Lung (tissue), 12 donors: ENCODE results near the gene PTPRB. TPM values are rescaled to one million over a fixed set of nuclear protein-coding genes. Genes with fewer than 3 reads are reported as not detected.

Source experiments
- ATAC-seq: fragments of 200-7000 bp; cut with Tn5 transposase; one replicate; pipeline ENCODE4 v1.9.1; 2020; ENCODE audit warnings: moderate number of reproducible peaks; ENCODE audit not compliant: insufficient read depth, low FRiP score
- DNase-seq, 3 donors: peaks; one replicate each; pipeline ENCODE4 v3.0.0-alpha.2; 2013 to 2017
- H3K27ac ChIP-seq, 2 donors: one replicate each; pipeline ENCODE4 v1.5.1; 2013; ENCODE audit warnings: mild to moderate bottlenecking in 2 of 2, moderate library complexity in 2 of 2, control low read depth in 1 of 2, inconsistent platforms in 1 of 2, low read depth in 1 of 2, low read length in 1 of 2
- H3K27me3 ChIP-seq, 3 donors: one replicate each; pipeline ENCODE4 v1.5.1; 2013; ENCODE audit warnings: low read length in 2 of 3; ENCODE audit not compliant: control insufficient read depth in 3 of 3, insufficient read depth in 3 of 3
- H3K36me3 ChIP-seq, 4 donors: one replicate each; pipeline ENCODE4 v1.5.1; 2013; ENCODE audit warnings: low read length in 4 of 4, mild to moderate bottlenecking in 1 of 4, moderate library complexity in 1 of 4; ENCODE audit not compliant: control insufficient read depth in 4 of 4, insufficient read depth in 4 of 4
- H3K4me1 ChIP-seq, 5 donors: one replicate each; pipeline ENCODE4 v1.5.1; 2013; ENCODE audit warnings: low read length in 5 of 5, mild to moderate bottlenecking in 2 of 5, moderate library complexity in 1 of 5; ENCODE audit not compliant: control insufficient read depth in 5 of 5, insufficient read depth in 5 of 5
- H3K4me3 ChIP-seq: one replicate; pipeline ENCODE4 v1.5.1; 2013; ENCODE audit warnings: mild to moderate bottlenecking, control low read depth, moderate library complexity
- H3K9ac ChIP-seq, 2 donors: one replicate each; pipeline ENCODE4 v1.5.1; 2013; ENCODE audit warnings: low read length in 2 of 2, control low read depth in 1 of 2; ENCODE audit not compliant: insufficient read depth in 1 of 2
- H3K9me3 ChIP-seq, 4 donors: one replicate each; pipeline ENCODE4 v1.5.1; 2013; ENCODE audit warnings: low read length in 3 of 4, mild to moderate bottlenecking in 1 of 4, moderate library complexity in 1 of 4; ENCODE audit not compliant: control insufficient read depth in 4 of 4, insufficient read depth in 3 of 4
- CTCF ChIP-seq: IDR thresholded peaks from 2 replicates; pipeline ENCODE4 v1.5.1; 2012; ENCODE audit warnings: mild to moderate bottlenecking; ENCODE audit errors: control extremely low read depth, extremely low read depth
- WGBS, 2 donors: extraction: QIAGEN DNeasy Blood & Tissue Kit; methylation state at CpG; one replicate each; pipeline ENCODE4 v1.1.7; 2013; 5-methylcytosine and 5-hydroxymethylcytosine counted together
- polyA plus RNA-seq, 2 donors: library from polyadenylated mRNA; stranded (reverse); fragments of 200-250 nt; gene quantifications; one replicate each; pipeline ENCODE4 v1.2.1, GENCODE V29; 2013
- total RNA-seq, 2 donors: library from RNA; depleted of rRNA in 1 of 2; stranded (reverse); fragments of >200 nt in 1 of 2; gene quantifications; one replicate each; pipeline ENCODE4 v1.2.1, GENCODE V29; 2014 to 2021
- donor health status: control.
- donor health status: control.
- donor health status: Bipolar disorder and iron deficiency.
- donor health status: healthy.
- donor health status: DM: yes; HTN: yes; CAD: no.

PTPRB gene
- total and polyA plus RNA-seq, 4 donors: 15.5 to 93.6 (median 47.9) TPM

- H3K27ac ChIP-seq: no peak overlapping the region
- no peak overlapping the region for H3K9ac ChIP-seq
Measured at GRCh38 chr12:70659077-70659606, 21.9 kb upstream of the PTPRB start.

GRCh38 chr12:70657616-70658286 lies 20.5 kb upstream of the PTPRB start:
- ATAC-seq: no peak
- Histone ChIP-seq H3K4me1 (no peaks in the 10 kb centered on the region), H3K27me3 (no peaks in the 10 kb centered on the region), H3K9me3 (peaks cover 0 to 2% (median 0%) of the 10 kb centered on the region in 4 donors), H3K27ac (no peak overlapping the region), H3K4me3 (no peak overlapping the region), H3K9ac (no peak overlapping the region), H3K36me3 (no peaks in the 10 kb centered on the region)
- DNase-seq: no peak
- WGBS, 2 donors: 77 to 84% methylated on average over 4 of the region's 4 CpGs
- no peak for TF ChIP-seq CTCF

More at GRCh38 chr12:70659077-70659606, 21.9 kb upstream of the PTPRB start:
- DNase-seq: no peak
- Histone ChIP-seq H3K27me3 (no peaks in the 10 kb centered on the region), H3K36me3 (no peaks in the 10 kb centered on the region), H3K4me1 (no peaks in the 10 kb centered on the region), H3K4me3 (no peak overlapping the region), H3K9me3 (peaks cover 0 to 2% (median 0%) of the 10 kb centered on the region in 4 donors)
- 94% methylated on average over 6 of the region's 6 CpGs for whole genome bisulfite sequencing, 2 donors
- no peak for TF ChIP-seq CTCF
- ATAC-seq: no peak

- Histone ChIP-seq H3K36me3 (no peaks in the 10 kb centered on the region), H3K4me1 (peaks cover 0 to 6% (median 0%) of the 10 kb centered on the region in 5 donors), H3K9me3 (peaks cover 0 to 2% (median 0%) of the 10 kb centered on the region in 4 donors), H3K27ac (no peak overlapping the region), H3K4me3 (no peak overlapping the region), H3K9ac (no peak overlapping the region), H3K27me3 (no peaks in the 10 kb centered on the region)
- no peak for TF ChIP-seq CTCF
- ATAC-seq (no peak), DNase-seq (peak in 2 of 3 donors; percentile 27 to 31)
- WGBS, 2 donors: 81 to 86% methylated on average over 1 of the region's 1 CpG
Measured at GRCh38 chr12:70652451-70652850, 15.2 kb upstream of the PTPRB start.
